ENCODE results near the gene ZNF853.
"Not testable (repeated sequence)": the region's sequence is repeated elsewhere in the genome, so short reads cannot be mapped to it uniquely, and the experiment has no call there.

Gene ZNF853

GRCh38 chr7:6631605-6632004 lies 16.2 kb downstream of the ZNF853 start:
- DNase-seq (ENCODE audit: extremely low spot score), result no peak
- POLR2A ChIA-PET, result no interaction called here
- CTCF ChIA-PET, result no interaction called here
- TF ChIP-seq HDGF (IDR thresholded peaks at IDR 0.05; ENCODE audit: borderline replicate concordance) (no peak), ELF4 (IDR thresholded peaks at IDR 0.05) (no peak), L3MBTL2 (conservative IDR thresholded peaks at IDR 0.05) (no peak), FOXA1 (IDR thresholded peaks at IDR 0.05) (no peak), ZNF384 (IDR thresholded peaks at IDR 0.05) (no peak), PKNOX1 (IDR thresholded peaks at IDR 0.05) (no peak), BHLHE40 (IDR thresholded peaks at IDR 0.05; ENCODE audit: borderline replicate concordance) (no peak)

GRCh38 chr7:6634021-6634420 lies 18.6 kb downstream of the ZNF853 start:
- ChIA-PET POLR2A (no interaction called here), CTCF (no interaction called here)
- no peak for DNase-seq (ENCODE audit: extremely low spot score)
- TF ChIP-seq FOXM1 (IDR thresholded peaks at IDR 0.05; ENCODE audit: borderline replicate concordance), result no peak
- TF ChIP-seq ZNF384 (IDR thresholded peaks at IDR 0.05), result no peak
- TF ChIP-seq FOXA1 (IDR thresholded peaks at IDR 0.05), result no peak
- TF ChIP-seq FOXK2 (IDR thresholded peaks at IDR 0.05), result no peak
- TF ChIP-seq TARDBP (IDR thresholded peaks at IDR 0.05), result no peak
- no peak for TF ChIP-seq NFRKB (IDR thresholded peaks at IDR 0.05)
- TF ChIP-seq ELF4 (IDR thresholded peaks at IDR 0.05), result no peak
- no peak for TF ChIP-seq LEF1 (IDR thresholded peaks at IDR 0.05; ENCODE audit: borderline replicate concordance)
- no peak for TF ChIP-seq PKNOX1 (IDR thresholded peaks at IDR 0.05)
- no peak for TF ChIP-seq BHLHE40 (IDR thresholded peaks at IDR 0.05; ENCODE audit: borderline replicate concordance)
- no peak for TF ChIP-seq HDGF (IDR thresholded peaks at IDR 0.05; ENCODE audit: borderline replicate concordance)
- TF ChIP-seq L3MBTL2 (conservative IDR thresholded peaks at IDR 0.05), result no peak
- TF ChIP-seq CTBP1 (IDR thresholded peaks at IDR 0.05; ENCODE audit: borderline replicate concordance), result no peak
- TF ChIP-seq SUZ12 (IDR thresholded peaks at IDR 0.05), result no peak
- TF ChIP-seq SP1 (IDR thresholded peaks at IDR 0.05), result no peak
- no peak for TF ChIP-seq ARNT (IDR thresholded peaks at IDR 0.05)

GRCh38 chr7:6634971-6635370 lies 19.6 kb downstream of the ZNF853 start:
- CTCF ChIA-PET; DNase-seq (ENCODE audit: extremely low spot score); POLR2A ChIA-PET: not testable (repeated sequence)

- POLR2A ChIA-PET, result interaction anchor here (1.0 to 1.6 kb wide), 4 partner anchors 12 to 70 kb away, joined by 3 to 11 read pairs (median 3); partner anchors contain the start of genes INTS15 and ZNF12
- TF ChIP-seq FOXK2 (IDR thresholded peaks at IDR 0.05), result no peak
- no peak for TF ChIP-seq SP1 (IDR thresholded peaks at IDR 0.05)
- no peak for TF ChIP-seq FOXA1 (IDR thresholded peaks at IDR 0.05)
- no peak for TF ChIP-seq CTBP1 (IDR thresholded peaks at IDR 0.05; ENCODE audit: borderline replicate concordance)
- peak; percentile 79 for DNase-seq (ENCODE audit: extremely low spot score)
- CTCF ChIA-PET, result interaction anchor here (1.0 kb wide), 1 partner anchor 25 kb away, joined by 4 read pairs; no protein-coding TSS in a partner anchor
These were observed 21.5 kb downstream of the ZNF853 start, which contains the start of gene ZNF316 for GRCh38 chr7:6636741-6637543. Gene ZNF316, plus strand, starts transcription at chr7:6637318. Its CDS starts 5,092 bp downstream, at chr7:6642410.

- DNase-seq (ENCODE audit: extremely low spot score), result peak; percentile 68
- TF ChIP-seq CTBP1 (IDR thresholded peaks at IDR 0.05; ENCODE audit: borderline replicate concordance) (no peak), BHLHE40 (IDR thresholded peaks at IDR 0.05; ENCODE audit: borderline replicate concordance) (no peak), LEF1 (IDR thresholded peaks at IDR 0.05; ENCODE audit: borderline replicate concordance) (0 out of 2 replicates have a peak, but pooled peaks have one; percentile 22), L3MBTL2 (conservative IDR thresholded peaks at IDR 0.05) (peak; percentile 25; the same call in 1 of the 2 replicates), NFRKB (IDR thresholded peaks at IDR 0.05) (no peak)
- POLR2A ChIA-PET, result interaction anchor here (1.0 to 1.6 kb wide), 3 partner anchors 15 to 69 kb away, joined by 3 to 11 read pairs (median 3); partner anchors contain the start of genes INTS15 and ZNF12
- CTCF ChIA-PET, result no interaction called here
These were observed 22.3 kb downstream of the ZNF853 start for GRCh38 chr7:6637544-6638229.

- DNase-seq (ENCODE audit: extremely low spot score), result no peak
- ChIA-PET POLR2A (no interaction called here), CTCF (no interaction called here)
- TF ChIP-seq BHLHE40 (IDR thresholded peaks at IDR 0.05; ENCODE audit: borderline replicate concordance), result no peak
- TF ChIP-seq HDGF (IDR thresholded peaks at IDR 0.05; ENCODE audit: borderline replicate concordance), result no peak
- no peak for TF ChIP-seq SUZ12 (IDR thresholded peaks at IDR 0.05)
- TF ChIP-seq FOXM1 (IDR thresholded peaks at IDR 0.05; ENCODE audit: borderline replicate concordance), result no peak
- no peak for TF ChIP-seq LEF1 (IDR thresholded peaks at IDR 0.05; ENCODE audit: borderline replicate concordance)
- TF ChIP-seq ELF4 (IDR thresholded peaks at IDR 0.05), result no peak
- TF ChIP-seq ARNT (IDR thresholded peaks at IDR 0.05), result no peak
These were observed 23.6 kb downstream of the ZNF853 start for GRCh38 chr7:6639032-6639431.

GRCh38 chr7:6639627-6640026 lies 24.2 kb downstream of the ZNF853 start:
- no peak for TF ChIP-seq BHLHE40 (IDR thresholded peaks at IDR 0.05; ENCODE audit: borderline replicate concordance)
- no peak for TF ChIP-seq L3MBTL2 (conservative IDR thresholded peaks at IDR 0.05)
- TF ChIP-seq ZNF384 (IDR thresholded peaks at IDR 0.05), result no peak
- no peak for TF ChIP-seq FOXK2 (IDR thresholded peaks at IDR 0.05)
- TF ChIP-seq ARNT (IDR thresholded peaks at IDR 0.05), result no peak
- no peak for TF ChIP-seq PKNOX1 (IDR thresholded peaks at IDR 0.05)
- TF ChIP-seq FOXM1 (IDR thresholded peaks at IDR 0.05; ENCODE audit: borderline replicate concordance), result no peak
- TF ChIP-seq NFRKB (IDR thresholded peaks at IDR 0.05), result no peak
- DNase-seq (ENCODE audit: extremely low spot score), result no peak
- ChIA-PET CTCF (interaction anchor here (0.6 kb wide), 2 partner anchors 10 to 124 kb away, joined by 3 read pairs; no protein-coding TSS in a partner anchor), POLR2A (no interaction called here)

Data from HEK293T (cell line).